A673 (cell line): ENCODE results near the gene BANP.

Experiments used
- EZH2 ChIP-seq: fragments of 200-600 bp; sonication (generic); IDR thresholded peaks from 2 replicates; pipeline ENCODE4 v1.6.1; 2017; ENCODE audit warnings: borderline replicate concordance, low read depth, mild to moderate bottlenecking, mixed read lengths, antibody characterized with exemption, low read length; ENCODE audit not compliant: poor library complexity, severe bottlenecking
- TF ChIP-seq, protein P1 (sequence below): fragments of 300-800, 200-600 bp; sonication (generic); conservative IDR thresholded peaks from 2 replicates; pipeline ENCODE4 v1.5.1; 2017; ENCODE audit warnings: low read depth, mild to moderate bottlenecking, antibody characterized with exemption, low read length, moderate library complexity, mixed read lengths

DNA sequence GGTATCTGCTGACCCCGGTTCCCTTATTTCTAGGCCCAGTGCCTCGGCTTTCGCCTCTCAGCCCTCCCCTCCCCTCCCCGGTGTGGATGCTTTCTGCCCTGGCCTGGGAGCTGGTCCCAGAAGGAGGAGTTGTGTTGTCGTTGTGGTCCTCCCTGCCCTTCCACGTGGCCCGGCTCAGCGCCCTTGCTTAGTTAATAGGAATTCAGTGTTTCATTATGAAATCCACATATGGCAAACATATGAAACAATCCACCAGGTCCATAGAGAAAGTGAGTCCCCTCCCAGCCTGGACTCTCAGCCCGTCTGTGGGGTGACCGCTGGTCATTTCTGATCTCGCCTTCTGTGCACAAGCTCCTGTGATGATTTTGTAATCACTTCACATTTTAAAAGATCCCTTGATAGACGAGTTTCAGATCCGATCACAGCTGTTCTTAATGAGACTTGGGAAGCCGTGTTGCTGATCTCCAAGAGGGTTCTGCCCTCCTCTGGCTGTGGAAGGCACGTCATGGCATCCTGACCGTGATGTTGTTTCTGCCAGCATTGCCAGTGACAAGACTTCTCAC, 112.1 kb downstream of the BANP start:
- TF ChIP-seq, protein P1, sequence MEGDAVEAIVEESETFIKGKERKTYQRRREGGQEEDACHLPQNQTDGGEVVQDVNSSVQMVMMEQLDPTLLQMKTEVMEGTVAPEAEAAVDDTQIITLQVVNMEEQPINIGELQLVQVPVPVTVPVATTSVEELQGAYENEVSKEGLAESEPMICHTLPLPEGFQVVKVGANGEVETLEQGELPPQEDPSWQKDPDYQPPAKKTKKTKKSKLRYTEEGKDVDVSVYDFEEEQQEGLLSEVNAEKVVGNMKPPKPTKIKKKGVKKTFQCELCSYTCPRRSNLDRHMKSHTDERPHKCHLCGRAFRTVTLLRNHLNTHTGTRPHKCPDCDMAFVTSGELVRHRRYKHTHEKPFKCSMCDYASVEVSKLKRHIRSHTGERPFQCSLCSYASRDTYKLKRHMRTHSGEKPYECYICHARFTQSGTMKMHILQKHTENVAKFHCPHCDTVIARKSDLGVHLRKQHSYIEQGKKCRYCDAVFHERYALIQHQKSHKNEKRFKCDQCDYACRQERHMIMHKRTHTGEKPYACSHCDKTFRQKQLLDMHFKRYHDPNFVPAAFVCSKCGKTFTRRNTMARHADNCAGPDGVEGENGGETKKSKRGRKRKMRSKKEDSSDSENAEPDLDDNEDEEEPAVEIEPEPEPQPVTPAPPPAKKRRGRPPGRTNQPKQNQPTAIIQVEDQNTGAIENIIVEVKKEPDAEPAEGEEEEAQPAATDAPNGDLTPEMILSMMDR, result 0 out of 2 replicates have a peak, but pooled peaks have one; percentile 15
- TF ChIP-seq EZH2, result no peak
